ES-I3 (cell line): Measurements from ENCODE around the gene YOD1.
A peak's percentile ranks its signal among the peaks of the same experiment; 100 is the strongest.

Experiments
- H3K36me3 ChIP-seq: 2 replicates; pipeline ENCODE4 v1.6.1; 2013; ENCODE audit warnings: mild to moderate bottlenecking, low read length, control low read depth, moderate library complexity; ENCODE audit not compliant: insufficient read depth
- H3K4me1 ChIP-seq: 2 replicates; pipeline ENCODE4 v1.6.1; 2013; ENCODE audit warnings: mild to moderate bottlenecking, control low read depth, low read length; ENCODE audit not compliant: insufficient read depth
- H3K9ac ChIP-seq: 2 replicates; pipeline ENCODE4 v1.6.1; 2013; ENCODE audit warnings: low read depth, mild to moderate bottlenecking, low read length, moderate library complexity
- H3K9me3 ChIP-seq: 2 replicates; pipeline ENCODE4 v1.6.1; 2013; ENCODE audit warnings: mild to moderate bottlenecking, low read length, moderate library complexity; ENCODE audit not compliant: control insufficient read depth, insufficient read depth

Gene YOD1

GRCh38 chr1:207063014-207063413 is 12.0 kb upstream of the YOD1 start:
- Histone ChIP-seq H3K4me1 (no peaks in the 10 kb centered on the region), H3K36me3 (peaks cover 14% of the 10 kb centered on the region), H3K9ac (no peak overlapping the region), H3K9me3 (no peaks in the 10 kb centered on the region)

GRCh38 chr1:207062058-207062457 is 11.1 kb upstream of the YOD1 start:
- Histone ChIP-seq H3K9ac (no peak overlapping the region), H3K36me3 (peaks cover 11% of the 10 kb centered on the region), H3K4me1 (no peaks in the 10 kb centered on the region), H3K9me3 (no peaks in the 10 kb centered on the region)

GRCh38 chr1:207060596-207060995 is 9.6 kb upstream of the YOD1 start:
- H3K4me1 ChIP-seq = no peaks in the 10 kb centered on the region
- H3K36me3 ChIP-seq = peaks cover 8% of the 10 kb centered on the region
- no peak overlapping the region for H3K9ac ChIP-seq
- H3K9me3 ChIP-seq = no peaks in the 10 kb centered on the region

GRCh38 chr1:207059881-207060280 is 8.9 kb upstream of the YOD1 start:
- no peak overlapping the region for H3K9ac ChIP-seq
- peaks cover 6% of the 10 kb centered on the region for H3K36me3 ChIP-seq
- H3K9me3 ChIP-seq = no peaks in the 10 kb centered on the region
- no peaks in the 10 kb centered on the region for H3K4me1 ChIP-seq

GRCh38 chr1:207058878-207059867 is 8.2 kb upstream of the YOD1 start:
- Histone ChIP-seq H3K36me3 (peaks cover 4% of the 10 kb centered on the region; the same call in 1 of the 2 replicates), H3K9ac (no peak overlapping the region), H3K9me3 (no peaks in the 10 kb centered on the region), H3K4me1 (no peaks in the 10 kb centered on the region)

GRCh38 chr1:207058252-207058651 is 7.2 kb upstream of the YOD1 start:
- Histone ChIP-seq H3K4me1 (no peaks in the 10 kb centered on the region), H3K36me3 (0 out of 2 replicates have a peak, but pooled peaks cover 4% of the 10 kb centered on the region), H3K9ac (no peak overlapping the region), H3K9me3 (no peaks in the 10 kb centered on the region)

- Histone ChIP-seq H3K36me3 (no peaks in the 10 kb centered on the region), H3K4me1 (peaks cover 4% of the 10 kb centered on the region; the same call in 1 of the 2 replicates), H3K9me3 (no peaks in the 10 kb centered on the region), H3K9ac (no peak overlapping the region)
These were observed 5.7 kb upstream of the YOD1 start for GRCh38 chr1:207056673-207057072.

GRCh38 chr1:207055386-207056001 is 4.5 kb upstream of the YOD1 start:
- Histone ChIP-seq H3K36me3 (no peaks in the 10 kb centered on the region), H3K9me3 (no peaks in the 10 kb centered on the region), H3K4me1 (peaks cover 6% of the 10 kb centered on the region; the same call in 1 of the 2 replicates), H3K9ac (no peak overlapping the region)

- peaks cover under 1% of the 10 kb centered on the region; the same call in 1 of the 2 replicates for H3K36me3 ChIP-seq
- H3K9me3 ChIP-seq = no peaks in the 10 kb centered on the region
- peaks cover 6% of the 10 kb centered on the region; the same call in 1 of the 2 replicates for H3K4me1 ChIP-seq
- H3K9ac ChIP-seq = no peak overlapping the region
These were observed 3.5 kb upstream of the YOD1 start for GRCh38 chr1:207054491-207054890.

GRCh38 chr1:207052911-207053769 is 2.1 kb upstream of the YOD1 start, which contains the start of gene PFKFB2:
PFKFB2 (plus strand) TSS chr1:207053275; CDS start chr1:207054718, 1,443 bp downstream.
- Histone ChIP-seq H3K9ac (peak within 1 kb of the TSS; percentile 92), H3K36me3 (peaks cover 10% of the 10 kb centered on the region), H3K4me1 (peaks cover 6% of the 10 kb centered on the region; the same call in 1 of the 2 replicates), H3K9me3 (no peaks in the 10 kb centered on the region)

- peak overlapping the region; percentile 97 for H3K9ac ChIP-seq
- no peaks in the 10 kb centered on the region for H3K9me3 ChIP-seq
- H3K4me1 ChIP-seq = peaks cover 6% of the 10 kb centered on the region; the same call in 1 of the 2 replicates
- peaks cover 10% of the 10 kb centered on the region for H3K36me3 ChIP-seq
These were observed 373 bp downstream of the YOD1 start for GRCh38 chr1:207050480-207051190.

- Histone ChIP-seq H3K4me1 (peaks cover 6% of the 10 kb centered on the region; the same call in 1 of the 2 replicates), H3K9me3 (no peaks in the 10 kb centered on the region), H3K9ac (peak overlapping the region; percentile 97), H3K36me3 (peaks cover 10% of the 10 kb centered on the region)
These were observed 1.0 kb downstream of the YOD1 start for GRCh38 chr1:207049974-207050391.

- peaks cover 6% of the 10 kb centered on the region; the same call in 1 of the 2 replicates for H3K4me1 ChIP-seq
- H3K36me3 ChIP-seq = peaks cover 10% of the 10 kb centered on the region
- no peaks in the 10 kb centered on the region for H3K9me3 ChIP-seq
- peak overlapping the region; percentile 97; the same call in 1 of the 2 replicates for H3K9ac ChIP-seq
These were observed 1.5 kb downstream of the YOD1 start for GRCh38 chr1:207049514-207049913.
